ENCODE data around the gene ZFY. TPM values are rescaled to one million over a fixed set of nuclear protein-coding genes. Genes with fewer than 3 reads are reported as not detected.
A peak's percentile ranks its signal among the peaks of the same experiment; 100 is the strongest.

The ZFY gene
- polyA plus RNA-seq, 4 donors = 3.8 to 13.5 (median 4.7) TPM; not detected in 1

DNA sequence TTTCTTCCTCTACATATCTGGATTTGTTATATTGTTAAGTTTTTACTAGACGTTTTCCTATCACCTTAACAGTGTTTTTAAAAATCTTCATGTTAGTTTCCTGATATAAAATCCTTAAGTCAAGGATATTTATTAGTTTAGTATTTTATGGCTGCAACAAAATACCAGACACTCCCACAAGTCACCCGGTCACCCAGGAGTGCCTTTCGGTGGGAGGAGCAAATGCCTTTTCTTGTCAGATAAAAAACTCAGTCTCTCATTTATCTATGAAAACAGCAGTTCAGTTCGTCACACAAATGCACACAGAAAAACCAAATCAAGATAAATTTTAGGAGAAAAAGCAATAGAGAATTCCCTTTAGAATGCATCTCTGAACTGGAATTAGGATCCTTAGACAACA is 77.0 kb downstream of the ZFY start:
- 12 to 57% methylated on average over 4 of the region's 4 CpGs; no CpG with 5 or more reads in 1 of the 3 donors for whole genome bisulfite sequencing, 3 donors
- DNase-seq (peak; percentile 68 to 70), FAIRE-seq (peak; percentile 85)
- peak overlapping the region in 1 of 3 donors; percentile 75 for H3K27ac ChIP-seq (ENCODE audit: low read depth in 1 of 3, low read length in 2 of 3)
- H3K4me3 ChIP-seq (ENCODE audit: low read depth in 1 of 3, low read length in 3 of 3) = no peak overlapping the region
- H3K9me3 ChIP-seq (ENCODE audit: control insufficient read depth in 2 of 2, insufficient read depth in 1 of 2, low read depth in 1 of 2, low read length in 1 of 2) = no peaks in the 10 kb centered on the region
- no peaks in the 10 kb centered on the region for H3K27me3 ChIP-seq (ENCODE audit: control insufficient read depth in 3 of 3, insufficient read depth in 3 of 3, low read length in 3 of 3)
- H3K4me1 ChIP-seq (ENCODE audit: control insufficient read depth in 3 of 3, insufficient read depth in 2 of 3, low read depth in 1 of 3, low read length in 2 of 3) = peaks cover 0 to 44% (median 4%) of the 10 kb centered on the region in 3 donors
- peaks cover 0 to 15% (median 0%) of the 10 kb centered on the region in 3 donors for H3K36me3 ChIP-seq (ENCODE audit: control insufficient read depth in 3 of 3, insufficient read depth in 2 of 3, low read depth in 1 of 3, low read length in 3 of 3)

DNA sequence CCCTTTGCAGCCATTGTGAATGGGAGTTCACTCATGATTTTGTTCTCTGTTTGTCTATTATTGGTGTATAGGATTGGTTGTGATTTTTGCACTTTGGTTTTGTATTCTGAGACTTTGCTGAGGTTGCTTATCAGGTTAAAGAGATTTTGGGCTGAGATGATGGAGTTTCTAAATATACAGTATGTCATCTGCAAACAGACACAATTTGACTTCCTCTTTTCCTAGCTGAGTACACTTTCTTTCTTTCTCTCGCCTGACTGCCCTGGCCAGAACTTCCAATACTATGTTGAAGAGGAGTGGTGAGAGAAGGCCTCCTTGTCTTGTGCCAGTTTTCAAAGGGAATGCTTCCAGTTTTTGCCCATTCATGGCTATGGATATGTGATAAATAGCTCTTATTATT is 81.4 kb downstream of the ZFY start:
- peaks cover 0 to 12% (median 0%) of the 10 kb centered on the region in 3 donors for H3K4me1 ChIP-seq (ENCODE audit: control insufficient read depth in 3 of 3, insufficient read depth in 2 of 3, low read depth in 1 of 3, low read length in 2 of 3)
- DNase-seq (no peak), FAIRE-seq (no peak)
- H3K4me3 ChIP-seq (ENCODE audit: low read depth in 1 of 3, low read length in 3 of 3) = no peak overlapping the region
- WGBS, 3 donors = 89 to 100% methylated on average over 1 of the region's 1 CpG; no CpG with 5 or more reads in 1 of the 3 donors
- no peaks in the 10 kb centered on the region for H3K27me3 ChIP-seq (ENCODE audit: control insufficient read depth in 3 of 3, insufficient read depth in 3 of 3, low read length in 3 of 3)
- H3K36me3 ChIP-seq (ENCODE audit: control insufficient read depth in 3 of 3, insufficient read depth in 2 of 3, low read depth in 1 of 3, low read length in 3 of 3) = no peaks in the 10 kb centered on the region
- H3K27ac ChIP-seq (ENCODE audit: low read depth in 1 of 3, low read length in 2 of 3) = no peak overlapping the region
- H3K9me3 ChIP-seq (ENCODE audit: control insufficient read depth in 2 of 2, insufficient read depth in 1 of 2, low read depth in 1 of 2, low read length in 1 of 2) = no peaks in the 10 kb centered on the region

DNA sequence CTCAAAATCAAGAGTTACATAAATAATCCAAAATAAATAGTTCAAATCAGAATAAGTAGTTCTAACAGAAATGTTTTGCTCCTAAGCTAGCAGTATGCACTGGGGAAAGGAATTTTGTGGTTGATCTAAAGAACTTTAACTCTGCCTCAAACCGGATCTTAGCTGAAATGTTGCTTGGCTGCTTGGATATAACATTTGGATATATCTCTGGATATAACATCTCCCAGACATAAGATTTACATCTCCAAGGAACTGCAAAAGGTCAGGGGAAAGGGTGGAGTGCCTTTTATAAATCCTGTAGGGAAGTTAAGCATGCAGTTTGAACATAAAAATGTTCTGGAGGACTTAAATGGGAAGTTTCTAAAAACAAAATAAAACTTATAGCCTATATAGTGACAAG is 83.4 kb downstream of the ZFY start:
- no peak for DNase-seq
- Histone ChIP-seq H3K36me3 (ENCODE audit: control insufficient read depth in 3 of 3, insufficient read depth in 2 of 3, low read depth in 1 of 3, low read length in 3 of 3) (no peaks in the 10 kb centered on the region), H3K4me1 (ENCODE audit: control insufficient read depth in 3 of 3, insufficient read depth in 2 of 3, low read depth in 1 of 3, low read length in 2 of 3) (peaks cover 0 to 3% (median 0%) of the 10 kb centered on the region in 3 donors), H3K27me3 (ENCODE audit: control insufficient read depth in 3 of 3, insufficient read depth in 3 of 3, low read length in 3 of 3) (no peaks in the 10 kb centered on the region), H3K4me3 (ENCODE audit: low read depth in 1 of 3, low read length in 3 of 3) (no peak overlapping the region), H3K9me3 (ENCODE audit: control insufficient read depth in 2 of 2, insufficient read depth in 1 of 2, low read depth in 1 of 2, low read length in 1 of 2) (no peaks in the 10 kb centered on the region), H3K27ac (ENCODE audit: low read depth in 1 of 3, low read length in 2 of 3) (no peak overlapping the region)
- no peak for FAIRE-seq
- WGBS, 3 donors = 73 to 92% methylated on average over 1 of the region's 1 CpG; no CpG with 5 or more reads in 1 of the 3 donors

DNA sequence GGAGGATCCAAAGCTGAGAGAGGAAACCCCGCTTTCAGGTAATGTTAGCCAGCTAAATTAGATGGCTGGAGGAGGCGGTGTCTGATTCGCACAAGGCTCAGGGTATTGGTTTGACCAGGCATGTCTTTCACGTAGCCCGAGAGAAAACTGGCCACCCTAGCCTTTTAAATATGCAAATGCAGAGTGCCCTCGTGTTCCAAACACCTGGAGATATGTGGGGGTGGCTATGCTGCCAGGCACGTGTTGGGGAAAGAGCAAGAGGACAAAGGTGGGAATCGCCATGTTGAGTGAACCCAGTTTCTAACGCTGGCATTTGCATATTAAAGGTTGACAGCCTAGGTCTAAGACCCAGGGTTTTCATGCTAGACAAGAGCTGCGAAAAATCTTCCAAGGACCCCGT is 84.4 kb downstream of the ZFY start:
- Histone ChIP-seq H3K27me3 (ENCODE audit: control insufficient read depth in 3 of 3, insufficient read depth in 3 of 3, low read length in 3 of 3) (no peaks in the 10 kb centered on the region), H3K27ac (ENCODE audit: low read depth in 1 of 3, low read length in 2 of 3) (no peak overlapping the region), H3K4me1 (ENCODE audit: control insufficient read depth in 3 of 3, insufficient read depth in 2 of 3, low read depth in 1 of 3, low read length in 2 of 3) (no peaks in the 10 kb centered on the region), H3K9me3 (ENCODE audit: control insufficient read depth in 2 of 2, insufficient read depth in 1 of 2, low read depth in 1 of 2, low read length in 1 of 2) (no peaks in the 10 kb centered on the region), H3K4me3 (ENCODE audit: low read depth in 1 of 3, low read length in 3 of 3) (no peak overlapping the region), H3K36me3 (ENCODE audit: control insufficient read depth in 3 of 3, insufficient read depth in 2 of 3, low read depth in 1 of 3, low read length in 3 of 3) (no peaks in the 10 kb centered on the region)
- WGBS, 3 donors = 84 to 89% methylated on average over 11 of the region's 11 CpGs; no CpG with 5 or more reads in 1 of the 3 donors
- FAIRE-seq (no peak), DNase-seq (no peak)

DNA sequence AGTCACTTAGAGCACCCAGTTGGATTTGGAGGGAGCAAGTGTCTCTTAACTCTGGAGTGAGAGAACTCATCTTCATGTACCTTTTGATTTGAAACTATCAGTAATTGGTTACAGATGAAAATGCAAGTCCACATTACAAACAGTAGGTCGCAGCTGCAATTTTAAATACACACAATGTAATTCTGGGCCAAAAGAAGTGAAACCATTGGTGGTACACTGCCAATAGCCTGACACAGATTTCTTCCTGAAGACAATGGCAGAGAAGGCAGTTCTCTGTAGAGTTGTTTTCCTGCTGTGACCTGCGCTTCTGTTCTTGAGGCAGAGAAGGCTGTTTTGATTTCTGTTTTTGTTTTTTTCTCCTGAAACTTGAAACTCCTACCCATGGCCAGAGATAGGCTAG is 86.0 kb downstream of the ZFY start:
- no peaks in the 10 kb centered on the region for H3K27me3 ChIP-seq (ENCODE audit: control insufficient read depth in 3 of 3, insufficient read depth in 3 of 3, low read length in 3 of 3)
- no peak overlapping the region for H3K27ac ChIP-seq (ENCODE audit: low read depth in 1 of 3, low read length in 2 of 3)
- H3K4me1 ChIP-seq (ENCODE audit: control insufficient read depth in 3 of 3, insufficient read depth in 2 of 3, low read depth in 1 of 3, low read length in 2 of 3) = no peaks in the 10 kb centered on the region
- DNase-seq = no peak
- H3K9me3 ChIP-seq (ENCODE audit: control insufficient read depth in 2 of 2, insufficient read depth in 1 of 2, low read depth in 1 of 2, low read length in 1 of 2) = no peaks in the 10 kb centered on the region
- H3K36me3 ChIP-seq (ENCODE audit: control insufficient read depth in 3 of 3, insufficient read depth in 2 of 3, low read depth in 1 of 3, low read length in 3 of 3) = no peaks in the 10 kb centered on the region
- FAIRE-seq = no peak
- WGBS, 3 donors = 64 to 88% methylated on average over 2 of the region's 2 CpGs; no CpG with 5 or more reads in 1 of the 3 donors
- H3K4me3 ChIP-seq (ENCODE audit: low read depth in 1 of 3, low read length in 3 of 3) = no peak overlapping the region

DNA sequence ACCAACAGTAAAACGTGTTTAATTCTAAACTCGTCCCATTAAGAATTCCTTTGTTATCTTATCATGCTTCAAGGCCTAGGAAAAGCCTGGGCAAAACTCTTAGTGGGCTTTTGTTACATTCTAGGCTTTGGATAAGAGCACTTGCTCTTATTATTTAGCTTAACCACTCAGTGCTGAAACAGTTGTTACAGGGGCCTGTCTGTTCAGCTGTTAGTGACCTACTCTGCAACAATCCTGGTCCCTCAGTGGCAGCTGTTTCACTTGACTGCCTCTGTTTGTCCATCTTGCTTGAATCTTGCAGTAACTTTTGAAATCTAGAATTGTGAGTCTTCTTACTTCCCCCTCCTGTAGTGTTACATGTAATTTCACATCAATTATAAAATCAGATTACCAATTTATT is 88.4 kb downstream of the ZFY start:
- DNase-seq = no peak
- Histone ChIP-seq H3K4me3 (ENCODE audit: low read depth in 1 of 3, low read length in 3 of 3) (no peak overlapping the region), H3K27me3 (ENCODE audit: control insufficient read depth in 3 of 3, insufficient read depth in 3 of 3, low read length in 3 of 3) (no peaks in the 10 kb centered on the region), H3K9me3 (ENCODE audit: control insufficient read depth in 2 of 2, insufficient read depth in 1 of 2, low read depth in 1 of 2, low read length in 1 of 2) (no peaks in the 10 kb centered on the region), H3K4me1 (ENCODE audit: control insufficient read depth in 3 of 3, insufficient read depth in 2 of 3, low read depth in 1 of 3, low read length in 2 of 3) (no peaks in the 10 kb centered on the region), H3K36me3 (ENCODE audit: control insufficient read depth in 3 of 3, insufficient read depth in 2 of 3, low read depth in 1 of 3, low read length in 3 of 3) (no peaks in the 10 kb centered on the region), H3K27ac (ENCODE audit: low read depth in 1 of 3, low read length in 2 of 3) (peak overlapping the region in 1 of 3 donors; percentile 33)
- no peak for FAIRE-seq
- WGBS, 3 donors = 22 to 58% methylated on average over 2 of the region's 2 CpGs; no CpG with 5 or more reads in 1 of the 3 donors

DNA sequence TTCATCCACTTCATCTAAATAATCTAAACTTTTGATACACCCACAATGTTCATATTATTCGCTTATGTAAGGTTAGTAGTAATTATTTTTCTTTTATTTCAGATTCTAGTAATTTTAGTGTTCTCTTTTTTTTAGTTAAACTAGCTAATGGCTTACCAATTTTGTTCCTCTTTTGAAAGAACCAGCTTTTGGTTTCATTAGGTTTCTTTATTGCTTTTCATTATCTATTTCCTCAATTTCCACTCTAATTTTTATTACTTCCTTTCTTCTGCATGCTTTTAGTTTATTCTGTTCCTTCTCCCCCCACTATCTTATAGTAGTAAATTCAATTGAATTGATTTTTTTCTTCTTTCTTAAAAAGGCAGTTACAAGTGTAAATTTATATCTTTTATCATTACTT is 90.2 kb downstream of the ZFY start:
- Histone ChIP-seq H3K4me1 (ENCODE audit: control insufficient read depth in 3 of 3, insufficient read depth in 2 of 3, low read depth in 1 of 3, low read length in 2 of 3) (no peaks in the 10 kb centered on the region), H3K27ac (ENCODE audit: low read depth in 1 of 3, low read length in 2 of 3) (no peak overlapping the region), H3K9me3 (ENCODE audit: control insufficient read depth in 2 of 2, insufficient read depth in 1 of 2, low read depth in 1 of 2, low read length in 1 of 2) (no peaks in the 10 kb centered on the region), H3K36me3 (ENCODE audit: control insufficient read depth in 3 of 3, insufficient read depth in 2 of 3, low read depth in 1 of 3, low read length in 3 of 3) (no peaks in the 10 kb centered on the region), H3K27me3 (ENCODE audit: control insufficient read depth in 3 of 3, insufficient read depth in 3 of 3, low read length in 3 of 3) (no peaks in the 10 kb centered on the region), H3K4me3 (ENCODE audit: low read depth in 1 of 3, low read length in 3 of 3) (no peak overlapping the region)
- DNase-seq = no peak
- peak; percentile 95 for FAIRE-seq
- WGBS, 3 donors = 85 to 92% methylated on average over 1 of the region's 1 CpG; no CpG with 5 or more reads in 1 of the 3 donors

Other genes with a start within 250 kb of the ZFY start
- gene SRY, start 147.7 kb upstream of the ZFY start, polyA plus RNA-seq = under 1 TPM in 1 of 4 donors, not detected in 3; 0.81 TPM
- 100 to 1,000 TPM in 3 of 4 donors, 1 to 10 TPM in 1; 8.9 to 630 (median 366) TPM for gene RPS4Y1, start 93.8 kb upstream of the ZFY start, polyA plus RNA-seq

Data from small intestine (tissue), 7 donors.